Nephron (organoid): ENCODE results near the gene SLC7A4.

Source experiments
- H3K27ac Mint-ChIP-seq, 3 experiments: 2 replicates each; pipeline ENCODE4 v1.8.0; 2020; ENCODE audit warnings: mixed read lengths in 3 of 3, mild to moderate bottlenecking in 2 of 3, moderate library complexity in 1 of 3
- H3K27me3 Mint-ChIP-seq: 2 replicates; pipeline ENCODE4 v1.8.0; 2021; ENCODE audit warnings: low read depth, mild to moderate bottlenecking, moderate library complexity, mixed read lengths
- H3K36me3 Mint-ChIP-seq: 2 replicates; pipeline ENCODE4 v1.8.0; 2020; ENCODE audit warnings: low read depth, mixed read lengths
- H3K4me1 Mint-ChIP-seq: 2 replicates; pipeline ENCODE4 v1.8.0; 2020; ENCODE audit warnings: mixed read lengths
- H3K4me3 Mint-ChIP-seq, 3 experiments: 2 replicates each; pipeline ENCODE4 v1.8.0; 2020; ENCODE audit warnings: mild to moderate bottlenecking in 3 of 3, mixed read lengths in 3 of 3, moderate library complexity in 2 of 3
- H3K9me3 Mint-ChIP-seq: 2 replicates; pipeline ENCODE4 v1.8.0; 2020; ENCODE audit warnings: mixed read lengths
- TF ChIP-seq, protein P1 (sequence below), 3 experiments: fragments of 200-600 bp; sonication (generic); IDR thresholded peaks; one replicate each; pipeline ENCODE4 v1.5.0; 2021; ENCODE audit warnings: antibody characterized with exemption in 3 of 3; ENCODE audit not compliant: unreplicated experiment in 3 of 3

The SLC7A4 gene

DNA sequence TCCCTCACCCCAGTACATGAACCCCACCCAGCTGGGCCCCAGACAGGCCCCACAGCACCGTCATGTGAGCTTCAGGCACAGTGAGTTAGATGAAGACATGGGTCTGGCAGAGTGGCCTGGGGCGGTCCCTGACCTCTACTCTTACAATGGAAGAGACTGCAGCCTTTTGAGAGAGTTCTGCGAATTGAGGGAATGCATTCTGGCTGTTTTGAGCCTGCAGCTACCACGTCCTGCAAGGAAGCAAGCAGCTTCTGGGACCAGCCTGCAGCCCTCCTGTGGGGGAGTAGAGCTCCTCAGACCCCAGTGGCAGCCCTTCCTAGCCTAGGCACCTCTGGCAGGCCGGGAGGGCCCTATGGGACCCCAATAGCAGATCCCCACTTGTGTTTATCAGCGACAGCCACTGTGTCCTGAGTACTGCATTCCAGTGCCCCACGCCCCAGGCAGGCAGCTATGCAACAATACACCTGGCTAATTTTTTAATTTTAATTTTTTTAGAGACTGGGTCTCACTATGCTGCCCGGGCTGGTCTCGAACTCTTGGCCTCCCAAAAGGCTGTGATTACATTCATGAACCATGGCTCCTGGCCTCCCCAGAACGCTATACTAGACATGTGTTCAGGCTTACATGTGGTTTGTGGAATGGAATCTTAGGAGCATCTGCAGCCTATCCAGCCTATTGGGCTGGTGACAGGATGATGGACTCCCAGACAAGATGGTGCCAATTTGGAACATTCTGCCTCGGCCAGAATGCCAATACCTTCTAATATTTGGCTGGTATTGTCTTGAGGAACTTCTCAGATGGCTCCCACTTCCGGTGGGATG lies 717 bp upstream of the SLC7A4 start:
- H3K27ac Mint-ChIP-seq: no peak overlapping the region

DNA sequence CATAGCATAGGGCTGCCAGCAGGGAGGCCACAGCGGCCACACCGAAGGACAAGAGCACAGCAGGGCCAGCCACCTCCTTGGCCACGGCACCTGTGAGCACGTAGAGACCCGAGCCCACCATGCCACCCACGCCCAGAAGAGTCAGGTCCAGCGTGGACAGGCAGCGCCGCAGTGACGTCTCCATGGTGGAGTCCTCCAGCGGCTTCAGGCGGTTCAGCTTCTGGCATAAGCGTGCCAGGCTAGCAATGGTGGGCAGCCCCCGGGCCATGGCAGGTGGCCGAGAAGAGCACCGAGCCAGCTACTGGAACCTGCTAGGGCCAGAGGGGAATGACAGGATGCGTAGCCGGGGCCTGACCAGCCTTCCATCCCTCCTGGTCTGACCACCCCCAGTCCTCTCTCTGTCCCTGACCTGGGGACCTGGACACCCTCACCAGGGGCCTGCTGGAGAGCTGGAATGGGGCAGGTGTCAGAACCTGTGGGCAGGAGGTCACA lies 770 bp downstream of the SLC7A4 start:
- no peaks in the 10 kb centered on the region for H3K36me3 Mint-ChIP-seq
- peak overlapping the region in 1 of 3 experiments; percentile 56 for H3K4me3 Mint-ChIP-seq
- H3K27ac Mint-ChIP-seq: no peak overlapping the region
- TF ChIP-seq, protein P1, sequence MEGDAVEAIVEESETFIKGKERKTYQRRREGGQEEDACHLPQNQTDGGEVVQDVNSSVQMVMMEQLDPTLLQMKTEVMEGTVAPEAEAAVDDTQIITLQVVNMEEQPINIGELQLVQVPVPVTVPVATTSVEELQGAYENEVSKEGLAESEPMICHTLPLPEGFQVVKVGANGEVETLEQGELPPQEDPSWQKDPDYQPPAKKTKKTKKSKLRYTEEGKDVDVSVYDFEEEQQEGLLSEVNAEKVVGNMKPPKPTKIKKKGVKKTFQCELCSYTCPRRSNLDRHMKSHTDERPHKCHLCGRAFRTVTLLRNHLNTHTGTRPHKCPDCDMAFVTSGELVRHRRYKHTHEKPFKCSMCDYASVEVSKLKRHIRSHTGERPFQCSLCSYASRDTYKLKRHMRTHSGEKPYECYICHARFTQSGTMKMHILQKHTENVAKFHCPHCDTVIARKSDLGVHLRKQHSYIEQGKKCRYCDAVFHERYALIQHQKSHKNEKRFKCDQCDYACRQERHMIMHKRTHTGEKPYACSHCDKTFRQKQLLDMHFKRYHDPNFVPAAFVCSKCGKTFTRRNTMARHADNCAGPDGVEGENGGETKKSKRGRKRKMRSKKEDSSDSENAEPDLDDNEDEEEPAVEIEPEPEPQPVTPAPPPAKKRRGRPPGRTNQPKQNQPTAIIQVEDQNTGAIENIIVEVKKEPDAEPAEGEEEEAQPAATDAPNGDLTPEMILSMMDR (IDR thresholded peaks at IDR 0.05; ENCODE audit: unreplicated experiment in 3 of 3): no peak
- peaks cover 27% of the 10 kb centered on the region for H3K4me1 Mint-ChIP-seq
- peaks cover 32% of the 10 kb centered on the region for H3K27me3 Mint-ChIP-seq
- H3K9me3 Mint-ChIP-seq: no peaks in the 10 kb centered on the region

More for the DNA sequence above, 717 bp upstream of the SLC7A4 start:
- Mint-ChIP-seq H3K4me3 (peak overlapping the region in 2 of 3 experiments; percentile 8 to 68), H3K27me3 (peaks cover 29% of the 10 kb centered on the region), H3K36me3 (no peaks in the 10 kb centered on the region), H3K9me3 (no peaks in the 10 kb centered on the region), H3K4me1 (peaks cover 21% of the 10 kb centered on the region)
- TF ChIP-seq, protein P1 (IDR thresholded peaks at IDR 0.05; ENCODE audit: unreplicated experiment in 3 of 3): no peak

DNA sequence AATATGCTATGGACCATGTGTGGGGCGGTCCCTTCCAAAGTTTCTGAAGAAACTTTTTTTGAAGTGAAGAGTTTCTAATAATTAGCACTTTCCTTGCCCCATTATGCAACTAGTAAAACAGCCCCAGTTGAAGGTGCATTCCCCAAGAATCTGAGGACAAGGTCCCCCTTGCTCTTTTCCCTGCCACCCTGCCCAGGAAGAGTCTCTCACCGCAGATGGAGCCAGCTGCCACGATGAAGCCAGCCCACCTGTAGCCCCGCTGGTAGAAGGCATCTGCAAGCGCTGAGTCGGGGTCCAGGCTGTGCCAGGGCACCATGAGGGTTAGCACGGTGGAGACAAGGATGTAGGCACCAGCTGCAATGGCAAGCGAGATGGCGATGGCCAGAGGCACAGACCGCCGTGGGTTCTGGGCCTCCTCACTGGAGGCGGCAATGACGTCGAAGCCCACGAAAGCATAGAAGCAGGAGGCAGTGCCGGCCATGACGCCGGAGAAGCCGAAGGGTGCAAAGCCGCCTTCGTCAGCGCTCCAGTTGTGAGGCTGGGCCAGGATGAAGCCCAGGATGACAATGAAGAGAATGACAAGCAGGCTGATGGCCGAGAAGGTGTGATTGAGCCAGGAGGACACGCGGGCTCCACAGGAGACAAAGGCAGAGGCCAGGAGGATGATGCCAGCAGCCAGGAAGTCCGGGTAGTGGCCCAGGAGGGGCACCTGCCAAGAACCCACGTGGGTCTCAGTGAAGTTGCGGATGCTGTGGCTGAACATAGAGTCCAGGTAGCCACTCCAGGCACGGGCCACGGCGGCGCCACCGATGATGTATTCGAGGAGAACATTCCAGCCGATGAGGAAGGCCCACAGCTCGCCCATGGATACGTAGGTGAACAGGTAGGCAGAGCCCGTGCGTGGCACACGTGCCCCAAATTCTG lies 1.5 kb downstream of the SLC7A4 start:
- Mint-ChIP-seq H3K4me1 (peaks cover 27% of the 10 kb centered on the region), H3K27me3 (peaks cover 32% of the 10 kb centered on the region), H3K9me3 (no peaks in the 10 kb centered on the region), H3K36me3 (no peaks in the 10 kb centered on the region), H3K4me3 (peak overlapping the region; percentile 50 to 63 (median 56)), H3K27ac (no peak overlapping the region)
- TF ChIP-seq, protein P1 (IDR thresholded peaks at IDR 0.05; ENCODE audit: unreplicated experiment in 3 of 3): no peak

DNA sequence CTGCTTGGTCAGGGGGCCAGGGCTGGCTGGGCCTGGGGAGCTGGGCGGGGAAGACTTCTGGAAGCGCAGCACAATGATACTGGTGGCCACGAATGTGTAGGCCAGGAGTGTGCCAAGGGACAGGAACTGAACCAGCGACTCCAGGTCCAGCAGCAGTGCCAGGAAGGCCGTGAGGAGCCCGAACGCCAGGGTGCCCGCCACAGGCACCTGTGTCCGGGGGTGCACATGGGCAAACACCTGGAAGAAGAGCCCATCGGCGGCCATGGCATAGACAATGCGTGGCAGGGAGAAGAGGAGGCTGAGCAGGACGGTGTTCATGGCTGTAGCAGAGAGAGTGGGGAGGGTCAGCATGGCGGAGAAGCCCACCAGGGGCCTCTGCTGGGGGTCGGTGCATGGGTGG lies 2.3 kb downstream of the SLC7A4 start:
- H3K27ac Mint-ChIP-seq: no peak overlapping the region
- TF ChIP-seq, protein P1 (IDR thresholded peaks at IDR 0.05; ENCODE audit: unreplicated experiment in 3 of 3): no peak
- H3K4me3 Mint-ChIP-seq: no peak overlapping the region
- H3K27me3 Mint-ChIP-seq: peaks cover 32% of the 10 kb centered on the region
- H3K36me3 Mint-ChIP-seq: no peaks in the 10 kb centered on the region
- no peaks in the 10 kb centered on the region for H3K9me3 Mint-ChIP-seq
- H3K4me1 Mint-ChIP-seq: peaks cover 27% of the 10 kb centered on the region

DNA sequence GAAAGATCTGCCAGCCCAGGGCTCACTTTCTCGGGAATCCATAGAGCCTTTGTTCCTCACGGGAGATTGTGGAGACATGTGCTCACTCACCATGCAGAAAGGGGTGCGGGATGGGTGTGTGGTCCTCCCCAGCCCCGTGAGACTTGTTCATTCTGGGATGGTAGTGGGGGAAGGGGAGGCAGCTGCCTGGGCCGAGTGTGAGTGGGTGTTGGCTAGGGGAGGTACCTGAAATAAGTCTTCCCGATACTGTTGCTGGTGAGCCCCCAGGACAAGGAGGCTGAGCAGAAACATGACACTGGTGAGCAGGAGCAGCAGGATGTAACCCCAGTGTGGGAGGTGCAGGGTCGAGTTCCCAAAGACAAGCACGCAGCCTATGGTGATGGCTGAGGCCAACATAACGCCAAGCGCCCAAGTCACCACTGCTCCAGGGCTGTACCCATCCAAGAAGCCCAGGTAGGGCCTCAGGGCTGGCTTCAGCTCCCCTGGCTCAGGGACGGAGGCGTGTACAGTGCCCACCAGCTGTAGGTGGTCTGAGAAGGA lies 2.8 kb downstream of the SLC7A4 start:
- peaks cover 27% of the 10 kb centered on the region for H3K4me1 Mint-ChIP-seq
- no peaks in the 10 kb centered on the region for H3K36me3 Mint-ChIP-seq
- TF ChIP-seq, protein P1 (IDR thresholded peaks at IDR 0.05; ENCODE audit: unreplicated experiment in 3 of 3): no peak

More for the DNA sequence above, 2.8 kb downstream of the SLC7A4 start:
- Mint-ChIP-seq H3K9me3 (no peaks in the 10 kb centered on the region), H3K4me3 (no peak overlapping the region), H3K27ac (peak overlapping the region in 1 of 3 experiments; percentile 48), H3K27me3 (peaks cover 32% of the 10 kb centered on the region)
